SK-N-SH (cell line): ENCODE measurements around the gene CIAO2B.

Experiments used
- CTCF ChIP-seq: fragments of 200-600 bp; sonication (generic); IDR thresholded peaks from 2 replicates; pipeline ENCODE4 v1.6.1; 2017; ENCODE audit warnings: antibody characterized with exemption, mild to moderate bottlenecking, moderate library complexity
- EP300 ChIP-seq, 2 experiments: IDR thresholded peaks; 2 replicates each; pipeline versions ENCODE4 v1.4.0 to v1.6.1; 2012; ENCODE audit warnings: borderline replicate concordance in 1 of 2, low read depth in 1 of 2, low read length in 1 of 2
- MXI1 ChIP-seq: IDR thresholded peaks from 2 replicates; pipeline ENCODE4 v1.6.1; 2012; ENCODE audit warnings: mild to moderate bottlenecking, low read depth, low read length, improper control_type of control experiment
- RFX5 ChIP-seq: IDR thresholded peaks from 2 replicates; pipeline ENCODE4 v1.6.1; 2012; ENCODE audit warnings: mild to moderate bottlenecking, improper control_type of control experiment, low read length
- SIN3A ChIP-seq: IDR thresholded peaks from 2 replicates; pipeline ENCODE4 v1.6.1; 2012; ENCODE audit warnings: low read depth, mild to moderate bottlenecking, low read length, moderate library complexity, borderline replicate concordance
- SMC3 ChIP-seq: IDR thresholded peaks from 2 replicates; pipeline ENCODE4 v1.6.1; 2012; ENCODE audit warnings: low read depth, low read length, improper control_type of control experiment
- YY1 ChIP-seq: IDR thresholded peaks from 2 replicates; pipeline ENCODE4 v1.4.0; 2012; ENCODE audit warnings: low read depth, mild to moderate bottlenecking
- TF ChIP-seq, protein P1 (sequence below): IDR thresholded peaks from 2 replicates; pipeline ENCODE4 v1.4.0; 2012; ENCODE audit warnings: low read depth, borderline replicate concordance

DNA sequence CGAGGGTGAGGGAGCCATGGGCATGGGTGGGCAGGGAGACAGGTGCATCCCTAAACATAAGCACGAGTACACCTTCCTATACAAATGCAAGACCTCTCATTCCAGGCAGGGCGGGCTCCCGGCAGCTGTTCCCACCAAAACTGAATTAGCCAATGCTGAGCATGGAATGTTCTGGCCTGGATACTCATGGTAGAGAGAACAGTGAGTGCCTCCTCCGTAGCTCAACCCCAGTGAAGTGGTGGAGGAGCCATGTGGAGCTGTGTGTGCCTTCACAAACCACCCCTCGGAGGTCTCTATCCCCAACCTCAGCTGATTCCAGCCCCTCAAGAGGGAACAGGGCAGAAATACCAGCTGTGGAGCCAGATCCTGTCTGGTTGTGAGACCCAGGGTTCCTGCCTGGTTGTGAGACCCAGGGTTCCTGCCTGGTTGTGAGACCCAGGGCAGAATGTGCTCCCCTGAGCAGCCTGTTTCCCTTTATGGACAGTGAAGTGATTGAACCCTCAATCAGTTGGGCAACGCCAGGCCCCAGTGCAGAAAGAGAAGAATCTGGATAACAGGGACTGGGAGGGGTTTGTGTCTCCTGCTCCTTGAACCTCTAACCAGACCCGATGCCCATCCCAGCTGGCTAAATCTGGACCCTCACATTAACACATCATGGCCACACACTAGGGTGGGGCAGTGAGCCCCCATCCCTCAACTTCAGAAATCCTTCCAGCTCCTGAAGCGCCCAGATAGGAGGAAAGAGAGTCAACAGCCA, 13.1 kb downstream of the CIAO2B start:
- TF ChIP-seq CTCF = no peak
- TF ChIP-seq, protein P1, sequence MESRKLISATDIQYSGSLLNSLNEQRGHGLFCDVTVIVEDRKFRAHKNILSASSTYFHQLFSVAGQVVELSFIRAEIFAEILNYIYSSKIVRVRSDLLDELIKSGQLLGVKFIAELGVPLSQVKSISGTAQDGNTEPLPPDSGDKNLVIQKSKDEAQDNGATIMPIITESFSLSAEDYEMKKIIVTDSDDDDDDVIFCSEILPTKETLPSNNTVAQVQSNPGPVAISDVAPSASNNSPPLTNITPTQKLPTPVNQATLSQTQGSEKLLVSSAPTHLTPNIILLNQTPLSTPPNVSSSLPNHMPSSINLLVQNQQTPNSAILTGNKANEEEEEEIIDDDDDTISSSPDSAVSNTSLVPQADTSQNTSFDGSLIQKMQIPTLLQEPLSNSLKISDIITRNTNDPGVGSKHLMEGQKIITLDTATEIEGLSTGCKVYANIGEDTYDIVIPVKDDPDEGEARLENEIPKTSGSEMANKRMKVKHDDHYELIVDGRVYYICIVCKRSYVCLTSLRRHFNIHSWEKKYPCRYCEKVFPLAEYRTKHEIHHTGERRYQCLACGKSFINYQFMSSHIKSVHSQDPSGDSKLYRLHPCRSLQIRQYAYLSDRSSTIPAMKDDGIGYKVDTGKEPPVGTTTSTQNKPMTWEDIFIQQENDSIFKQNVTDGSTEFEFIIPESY = no peak
- no peak for TF ChIP-seq EP300 (IDR thresholded peaks at IDR 0.05; ENCODE audit: borderline replicate concordance in 1 of 2, low read depth in 1 of 2, low read length in 1 of 2)
- no peak for TF ChIP-seq YY1
- no peak for TF ChIP-seq SMC3
- no peak for TF ChIP-seq MXI1
- no peak for TF ChIP-seq RFX5
- TF ChIP-seq SIN3A = no peak
